ENCODE measurements around the gene TMPRSS12.

DNA sequence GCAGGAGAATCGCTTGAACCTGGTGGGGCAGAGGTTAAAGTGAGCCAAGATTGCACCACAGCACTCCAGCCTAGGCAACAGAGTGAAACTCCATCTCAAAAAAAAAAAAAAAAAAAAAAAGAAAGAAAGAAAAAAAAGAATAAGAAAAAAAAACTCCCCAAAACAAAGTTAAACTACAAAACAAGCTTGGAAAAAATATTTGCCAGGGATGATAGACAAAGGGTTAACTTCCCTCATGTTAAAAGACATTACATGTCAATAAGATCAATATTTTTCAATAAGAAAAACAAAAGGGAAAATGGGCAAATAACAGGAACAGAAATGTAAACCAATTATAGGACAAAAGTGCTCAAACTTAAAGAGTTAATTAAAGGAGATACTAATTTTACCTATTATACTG lies 83.2 kb downstream of the TMPRSS12 start:
- TF ChIP-seq CTCF (IDR thresholded peaks at IDR 0.05): no peak
- no peak for TF ChIP-seq EZH2 (IDR thresholded peaks at IDR 0.05; ENCODE audit: borderline replicate concordance, insufficient read depth, low read depth, low read length, poor library complexity, severe bottlenecking)

All from B cell (primary cell).